HFFc6 (cell line): ENCODE measurements around the gene EFEMP2. TPM values are rescaled to one million over a fixed set of nuclear protein-coding genes. Genes with fewer than 3 reads are reported as not detected.

Experiments
- DNase-seq: peaks from one replicate; pipeline ENCODE4 v3.0.0-alpha.2; 2018
- H3K27ac Mint-ChIP-seq: 2 replicates; pipeline ENCODE4 v1.8.0; 2020; ENCODE audit warnings: mild to moderate bottlenecking, mixed read lengths
- H3K27me3 Mint-ChIP-seq: 2 replicates; pipeline ENCODE4 v1.8.0; 2021; ENCODE audit warnings: mild to moderate bottlenecking, moderate library complexity, mixed read lengths; ENCODE audit not compliant: insufficient read depth
- H3K36me3 Mint-ChIP-seq: 2 replicates; pipeline ENCODE4 v1.8.0; 2021; ENCODE audit warnings: low read depth, mixed read lengths
- H3K4me1 Mint-ChIP-seq: 2 replicates; pipeline ENCODE4 v1.8.0; 2020; ENCODE audit warnings: low read depth, mixed read lengths
- H3K4me3 Mint-ChIP-seq: 2 replicates; pipeline ENCODE4 v1.8.0; 2020; ENCODE audit warnings: mild to moderate bottlenecking, moderate library complexity, mixed read lengths
- H3K9me3 Mint-ChIP-seq: 2 replicates; pipeline ENCODE4 v1.8.0; 2020; ENCODE audit warnings: mild to moderate bottlenecking, mixed read lengths
- total RNA-seq, 6 experiments: library from RNA; stranded (reverse); fragmentation: NEBNext Ultra II Directional; extraction: Animal tissue kit (Norgen Biotek cat#: 25700); gene quantifications; 2 replicates in 1 of 6; 3 replicates in 5 of 6; pipeline ENCODE4 v1.2.3, GENCODE V29; 2021
- TF ChIP-seq, protein P1 (sequence below): fragments of 200-600 bp; sonication (generic); IDR thresholded peaks from 2 replicates; pipeline ENCODE4 v1.5.0; 2021; ENCODE audit warnings: antibody characterized with exemption, mild to moderate bottlenecking

The EFEMP2 gene
- total RNA-seq, 6 experiments from 2014 or later: 318 to 359 (median 329) TPM

DNA sequence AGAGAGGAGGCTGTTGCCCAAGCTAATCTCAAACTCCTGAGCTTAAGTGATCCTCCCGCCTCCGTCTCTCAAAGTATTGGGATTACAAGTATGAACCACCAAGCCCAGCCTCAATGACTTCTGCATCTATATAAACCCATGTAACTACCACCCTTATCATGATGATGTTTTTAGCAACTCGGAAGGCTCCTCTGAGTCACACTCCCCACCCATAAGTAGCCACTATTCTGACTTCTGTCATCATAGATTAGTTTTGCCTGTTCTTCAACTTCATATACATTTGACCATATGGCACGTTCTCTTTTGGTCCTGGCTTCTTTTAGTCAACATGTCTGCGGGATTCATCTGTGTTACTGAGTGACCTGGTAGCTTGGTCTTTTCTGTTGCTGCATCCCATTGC lies 34.0 kb upstream of the EFEMP2 start:
- Mint-ChIP-seq H3K4me3 (no peak overlapping the region), H3K4me1 (peaks cover 69% of the 10 kb centered on the region), H3K9me3 (no peaks in the 10 kb centered on the region), H3K27me3 (peaks cover 1% of the 10 kb centered on the region), H3K27ac (no peak overlapping the region; the same call in 1 of the 2 replicates), H3K36me3 (no peaks in the 10 kb centered on the region)
- DNase-seq: no peak
- TF ChIP-seq, protein P1, sequence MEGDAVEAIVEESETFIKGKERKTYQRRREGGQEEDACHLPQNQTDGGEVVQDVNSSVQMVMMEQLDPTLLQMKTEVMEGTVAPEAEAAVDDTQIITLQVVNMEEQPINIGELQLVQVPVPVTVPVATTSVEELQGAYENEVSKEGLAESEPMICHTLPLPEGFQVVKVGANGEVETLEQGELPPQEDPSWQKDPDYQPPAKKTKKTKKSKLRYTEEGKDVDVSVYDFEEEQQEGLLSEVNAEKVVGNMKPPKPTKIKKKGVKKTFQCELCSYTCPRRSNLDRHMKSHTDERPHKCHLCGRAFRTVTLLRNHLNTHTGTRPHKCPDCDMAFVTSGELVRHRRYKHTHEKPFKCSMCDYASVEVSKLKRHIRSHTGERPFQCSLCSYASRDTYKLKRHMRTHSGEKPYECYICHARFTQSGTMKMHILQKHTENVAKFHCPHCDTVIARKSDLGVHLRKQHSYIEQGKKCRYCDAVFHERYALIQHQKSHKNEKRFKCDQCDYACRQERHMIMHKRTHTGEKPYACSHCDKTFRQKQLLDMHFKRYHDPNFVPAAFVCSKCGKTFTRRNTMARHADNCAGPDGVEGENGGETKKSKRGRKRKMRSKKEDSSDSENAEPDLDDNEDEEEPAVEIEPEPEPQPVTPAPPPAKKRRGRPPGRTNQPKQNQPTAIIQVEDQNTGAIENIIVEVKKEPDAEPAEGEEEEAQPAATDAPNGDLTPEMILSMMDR: no peak

DNA sequence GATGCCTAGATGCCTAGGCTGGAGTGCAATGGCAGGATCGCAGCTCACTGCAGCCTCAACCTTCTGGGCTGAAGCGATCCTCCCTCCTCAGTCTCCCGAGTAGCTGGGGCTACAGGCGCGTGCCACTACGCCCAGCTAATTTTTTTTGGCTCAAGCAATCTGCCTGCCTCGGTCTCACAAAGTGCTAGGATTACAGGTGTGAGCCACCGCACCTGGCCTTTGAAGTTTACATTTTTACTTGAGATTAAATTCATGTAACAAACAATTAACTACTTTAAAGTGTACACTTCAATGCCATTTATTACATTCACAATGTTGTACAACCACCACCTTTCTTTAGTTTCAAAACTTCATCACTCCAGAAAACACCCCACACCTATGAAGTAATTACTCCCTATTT lies 31.1 kb upstream of the EFEMP2 start:
- peaks cover 4% of the 10 kb centered on the region for H3K36me3 Mint-ChIP-seq
- peaks cover 7% of the 10 kb centered on the region for H3K27me3 Mint-ChIP-seq
- peak overlapping the region; percentile 95 for H3K27ac Mint-ChIP-seq
- peak overlapping the region; percentile 68 for H3K4me3 Mint-ChIP-seq
- peaks cover 54% of the 10 kb centered on the region for H3K4me1 Mint-ChIP-seq
- H3K9me3 Mint-ChIP-seq: peaks cover 3% of the 10 kb centered on the region
- DNase-seq: no peak
- TF ChIP-seq, protein P1: no peak

DNA sequence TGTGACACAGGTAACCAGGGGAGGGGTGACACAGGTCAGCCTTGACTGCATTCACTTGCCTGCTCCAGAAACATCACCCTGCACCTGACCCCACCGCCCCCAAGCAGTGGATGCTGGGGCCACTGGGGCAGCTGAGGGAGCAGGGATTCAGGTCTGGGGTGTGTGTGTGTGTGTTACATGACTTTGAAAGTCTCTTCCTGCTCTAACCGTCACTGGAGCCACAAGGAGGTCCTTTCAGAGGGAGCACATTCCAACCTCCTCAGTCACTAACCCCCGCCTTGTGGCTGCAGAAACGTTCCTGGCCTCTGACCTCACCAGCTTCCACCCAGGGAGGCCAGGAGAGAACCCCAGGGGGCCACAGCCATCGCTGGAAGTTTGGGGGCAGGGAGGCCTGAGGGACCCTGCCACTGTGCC lies 30.5 kb upstream of the EFEMP2 start:
- Mint-ChIP-seq H3K27ac (peak overlapping the region; percentile 95), H3K27me3 (peaks cover 14% of the 10 kb centered on the region), H3K4me1 (peaks cover 54% of the 10 kb centered on the region), H3K9me3 (peaks cover 5% of the 10 kb centered on the region), H3K36me3 (peaks cover 10% of the 10 kb centered on the region), H3K4me3 (peak overlapping the region; percentile 68)
- peak; percentile 93 for DNase-seq
- TF ChIP-seq, protein P1: no peak

DNA sequence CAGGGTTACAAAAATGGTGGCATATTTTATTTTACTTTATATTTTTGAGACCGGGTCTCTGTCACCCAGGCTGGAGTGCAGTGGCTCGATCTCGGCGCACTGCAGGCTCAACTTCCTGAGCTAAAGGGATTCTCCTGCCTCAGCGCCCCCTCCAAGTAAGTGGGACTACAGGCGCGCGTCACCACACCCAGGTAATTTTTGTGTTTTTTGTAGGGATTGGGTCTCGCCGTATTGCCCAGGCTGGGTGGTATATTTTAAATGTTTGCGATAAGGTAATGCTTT lies 28.2 kb upstream of the EFEMP2 start:
- TF ChIP-seq, protein P1: no peak
- peak overlapping the region; percentile 67 for H3K4me3 Mint-ChIP-seq
- H3K27me3 Mint-ChIP-seq: peaks cover 35% of the 10 kb centered on the region
- peaks cover 29% of the 10 kb centered on the region for H3K36me3 Mint-ChIP-seq
- peak overlapping the region; percentile 95 for H3K27ac Mint-ChIP-seq
- H3K9me3 Mint-ChIP-seq: peaks cover 12% of the 10 kb centered on the region
- no peak for DNase-seq
- H3K4me1 Mint-ChIP-seq: peaks cover 58% of the 10 kb centered on the region

DNA sequence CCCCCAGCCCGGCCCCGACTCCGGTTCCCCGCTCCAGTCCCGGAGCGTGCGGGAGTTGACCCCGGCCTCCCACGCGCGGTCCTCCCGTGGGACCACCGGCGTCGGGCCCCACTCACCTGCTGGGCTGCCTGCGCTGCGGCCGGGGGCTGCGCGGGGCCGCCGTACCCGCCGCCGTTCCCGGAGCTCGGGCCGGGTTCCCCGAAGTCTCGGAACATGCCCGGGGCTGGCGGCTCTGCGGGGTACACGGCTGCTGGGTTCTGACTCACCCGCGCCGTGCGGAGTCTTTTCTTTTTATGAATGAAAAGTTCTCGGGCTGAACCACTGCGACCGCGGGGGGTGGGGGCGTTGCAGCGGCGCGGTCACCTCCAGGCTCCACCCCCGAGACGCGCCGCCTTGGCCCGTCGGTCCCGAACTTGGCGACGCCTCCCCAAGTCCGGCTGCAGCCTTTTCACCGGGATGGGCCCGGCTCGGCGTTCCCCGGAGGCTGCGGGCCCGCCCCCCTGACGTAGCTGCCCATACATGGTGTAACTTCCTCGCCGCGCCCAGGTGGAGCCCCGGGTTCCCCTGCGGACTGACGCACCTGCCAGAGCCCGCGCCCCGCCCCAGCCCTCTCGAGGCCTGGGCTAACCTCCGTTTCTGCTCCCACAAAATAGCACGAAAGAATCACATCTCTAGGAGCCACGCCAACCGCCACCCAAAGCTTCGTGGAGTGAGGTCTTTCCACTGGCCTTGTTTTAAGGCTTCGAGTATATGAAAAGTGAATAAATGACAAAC lies 27.7 kb upstream of the EFEMP2 start, which contains the start of gene FOSL1:
FOSL1 (minus strand) TSS at position 264 of the 774 bp plus-strand sequence; CDS start at position 215, 49 bp downstream.
- Mint-ChIP-seq H3K27ac (peak within 1 kb of the TSS; percentile 95), H3K27me3 (peaks cover 40% of the 10 kb centered on the region), H3K36me3 (peaks cover 34% of the 10 kb centered on the region), H3K4me3 (peak within 1 kb of the TSS; percentile 97), H3K9me3 (peaks cover 12% of the 10 kb centered on the region), H3K4me1 (peaks cover 63% of the 10 kb centered on the region)
- peak; percentile 96 for DNase-seq
- TF ChIP-seq, protein P1: no peak; the same call in 1 of the 2 replicates
